HG03064 (cell line): ENCODE measurements around the gene TMEM132C.
A peak's percentile ranks its signal among the peaks of the same experiment; 100 is the strongest.
"Not testable (repeated sequence)": the region's sequence is repeated elsewhere in the genome, so short reads cannot be mapped to it uniquely, and the experiment has no call there.

ENCODE experiments used
- ATAC-seq: cut with Tn5 transposase; IDR thresholded peaks from one replicate; pipeline ENCODE4 v1.9.1; 2021; ENCODE audit warnings: low read depth; ENCODE audit not compliant: unreplicated experiment

The TMEM132C gene

DNA sequence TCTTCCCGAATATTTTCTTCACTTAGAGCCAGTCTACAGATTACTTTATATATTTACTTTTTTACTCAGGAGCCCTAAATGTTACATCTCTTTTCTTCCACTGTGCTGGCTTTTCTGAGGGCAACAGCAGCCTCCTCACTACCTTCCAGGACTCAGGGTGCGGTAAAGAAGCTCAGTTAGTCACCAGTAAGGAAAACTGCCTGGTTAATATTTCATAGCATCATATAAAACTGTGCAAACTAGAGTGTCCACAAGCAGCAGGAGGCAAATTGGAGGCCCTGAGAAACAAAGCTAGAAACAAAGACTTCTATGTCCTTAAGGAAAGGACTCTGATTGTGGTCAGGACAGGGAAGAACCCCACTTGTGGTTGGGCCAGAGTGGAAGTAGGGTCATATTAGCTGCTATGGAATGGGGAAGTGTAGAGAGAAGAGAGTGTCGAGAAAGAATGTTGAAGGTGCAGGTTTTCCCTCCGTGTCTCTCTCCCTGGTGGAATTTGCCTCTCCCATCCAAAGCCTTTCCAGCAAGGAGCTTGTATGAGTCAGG lies 336.7 kb downstream of the TMEM132C start:
- ATAC-seq = no peak

DNA sequence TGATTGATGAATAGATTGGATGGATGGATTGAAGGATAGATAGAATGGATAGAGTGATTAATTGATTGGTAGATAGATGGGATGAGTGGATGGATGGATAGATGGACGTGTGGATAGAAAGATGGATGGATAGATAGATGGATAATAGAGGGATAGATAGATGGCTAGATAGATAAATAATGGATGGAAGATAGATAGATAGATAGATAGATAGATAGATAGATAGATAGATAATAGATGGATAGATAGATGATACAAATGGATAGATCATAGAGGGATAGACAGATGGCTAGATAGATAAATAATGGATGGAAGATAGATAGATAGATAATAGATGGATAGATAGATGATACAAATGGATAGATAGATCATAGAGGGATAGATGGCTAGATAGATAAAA lies 337.2 kb downstream of the TMEM132C start:
- ATAC-seq = not testable (repeated sequence)

DNA sequence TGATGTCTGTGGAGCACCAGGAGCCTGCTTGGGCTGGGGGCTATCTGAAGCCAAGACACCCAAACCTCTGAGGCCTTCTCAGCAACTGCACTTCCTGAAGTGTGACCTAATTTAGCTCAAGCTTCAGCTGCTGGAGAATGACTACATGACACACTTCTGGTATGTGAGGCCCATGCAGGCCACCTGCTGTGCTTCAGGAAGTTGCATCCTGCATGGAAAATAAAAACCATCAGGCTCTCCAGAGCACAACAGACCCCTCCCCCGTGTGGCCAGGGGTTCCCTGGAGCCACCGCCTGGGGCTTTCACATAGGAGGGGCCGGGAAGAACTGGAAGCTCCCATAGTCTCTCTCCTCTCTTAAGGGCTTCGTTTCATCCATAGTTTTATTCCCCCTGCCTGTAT lies 339.1 kb downstream of the TMEM132C start:
- ATAC-seq = no peak

GRCh38 chr12:128606538-128606937 lies 339.6 kb downstream of the TMEM132C start:
- no peak for ATAC-seq

DNA sequence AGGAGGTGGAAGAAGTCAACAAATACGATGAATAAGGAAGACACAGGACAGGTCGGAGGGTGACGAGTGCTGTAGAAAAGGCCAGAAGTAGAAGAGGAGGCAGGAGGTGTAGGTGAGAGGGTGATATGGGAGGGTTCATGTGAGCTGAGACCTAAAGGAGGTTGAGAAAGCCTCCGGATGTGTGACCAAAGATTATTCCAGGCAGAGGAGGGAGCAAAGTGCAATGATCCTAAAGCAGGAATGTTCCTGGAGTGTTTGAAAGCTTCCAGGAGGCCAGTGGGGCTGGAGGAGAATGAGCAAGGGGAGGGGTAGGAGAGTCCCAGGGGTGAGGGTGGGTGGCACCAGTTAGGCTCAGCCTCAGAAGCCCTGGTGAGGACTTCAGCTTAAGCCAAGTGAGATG lies 340.0 kb downstream of the TMEM132C start:
- ATAC-seq = no peak

DNA sequence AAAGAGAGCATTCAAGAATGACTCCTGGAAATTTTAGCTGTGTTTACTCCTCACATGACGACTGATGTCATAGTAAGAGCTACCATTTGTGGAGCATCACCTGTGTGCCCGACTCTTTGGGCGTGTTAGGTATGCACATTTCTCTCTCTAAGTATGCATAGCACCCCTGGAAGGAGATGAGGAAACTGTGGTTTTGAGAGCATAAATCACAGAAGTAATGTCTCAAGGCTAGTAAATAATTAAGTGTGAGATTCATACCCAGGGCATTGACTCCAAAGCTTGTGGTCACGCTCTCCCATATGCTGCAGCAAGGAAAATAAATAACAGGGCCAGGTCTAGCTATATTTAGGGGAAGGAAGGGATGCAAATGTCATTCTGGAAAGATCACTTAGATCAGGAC lies 340.7 kb downstream of the TMEM132C start:
- ATAC-seq = no peak

DNA sequence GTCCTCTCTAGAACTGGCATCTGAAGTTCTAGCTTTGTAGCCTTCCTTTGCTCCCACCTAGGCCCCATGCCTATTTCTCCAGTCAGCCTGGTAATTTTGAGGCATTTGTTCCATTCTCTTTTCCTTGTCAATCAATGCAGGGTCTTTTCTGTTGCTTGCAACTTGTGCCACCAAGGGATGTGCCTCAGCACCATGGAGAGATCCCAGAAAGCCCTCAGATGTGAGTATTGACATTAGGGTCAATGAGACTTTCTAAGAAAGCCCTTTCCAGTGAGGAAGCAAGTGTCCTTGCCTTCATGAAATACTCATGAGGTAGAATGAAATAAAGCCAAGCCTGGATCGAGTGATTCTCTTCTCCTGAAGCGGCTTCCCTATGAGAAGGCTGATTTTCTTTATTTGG lies 342.9 kb downstream of the TMEM132C start:
- no peak for ATAC-seq

DNA sequence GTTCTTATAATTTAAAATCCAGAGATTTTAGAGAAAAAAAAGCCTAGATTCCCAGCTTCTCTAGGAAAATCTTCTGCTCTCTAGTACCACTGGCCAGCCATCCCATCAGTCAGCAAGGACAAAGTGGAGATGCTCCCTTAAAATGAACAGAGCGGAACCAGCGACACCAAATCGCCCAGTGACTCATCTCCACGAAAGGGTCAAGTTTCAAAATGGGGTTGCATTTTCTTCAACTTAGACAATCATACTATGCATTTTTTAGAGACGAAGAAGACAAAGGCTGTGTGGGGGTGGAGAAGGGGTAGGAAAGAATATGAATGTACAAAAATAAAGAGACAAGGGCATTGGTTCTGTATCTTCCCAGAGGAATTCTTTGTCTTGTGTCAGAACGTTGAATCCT lies 344.8 kb downstream of the TMEM132C start:
- no peak for ATAC-seq

- ATAC-seq = no peak
These were observed 345.3 kb downstream of the TMEM132C start for GRCh38 chr12:128612150-128612850.

- ATAC-seq = no peak
These were observed 347.0 kb downstream of the TMEM132C start for GRCh38 chr12:128613837-128614590.

DNA sequence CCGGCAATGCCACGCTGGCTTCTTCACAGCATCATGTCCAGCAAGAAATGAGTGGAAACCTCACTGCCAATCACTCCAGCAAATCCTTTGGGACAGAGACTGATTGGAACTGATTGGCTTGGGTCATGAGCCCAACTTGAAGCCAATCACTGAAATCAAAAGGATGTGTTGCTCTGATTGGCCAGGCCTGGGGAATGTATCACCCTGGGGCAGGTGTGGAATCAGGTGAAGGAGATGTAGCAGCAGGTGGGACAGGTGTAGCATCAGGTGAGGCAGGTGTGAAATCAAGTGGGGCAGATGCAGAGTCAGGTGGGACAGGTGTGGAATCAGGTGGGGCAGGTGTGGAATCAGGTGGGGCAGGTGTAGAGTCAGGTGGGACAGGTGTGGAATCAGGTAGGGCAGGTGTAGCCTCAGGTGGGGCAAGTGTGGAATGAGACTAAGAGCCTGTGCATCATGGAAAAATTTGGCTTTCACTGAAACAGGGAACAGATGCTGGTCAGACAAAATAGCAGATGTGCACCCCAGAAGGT lies 350.4 kb downstream of the TMEM132C start:
- ATAC-seq = no peak

DNA sequence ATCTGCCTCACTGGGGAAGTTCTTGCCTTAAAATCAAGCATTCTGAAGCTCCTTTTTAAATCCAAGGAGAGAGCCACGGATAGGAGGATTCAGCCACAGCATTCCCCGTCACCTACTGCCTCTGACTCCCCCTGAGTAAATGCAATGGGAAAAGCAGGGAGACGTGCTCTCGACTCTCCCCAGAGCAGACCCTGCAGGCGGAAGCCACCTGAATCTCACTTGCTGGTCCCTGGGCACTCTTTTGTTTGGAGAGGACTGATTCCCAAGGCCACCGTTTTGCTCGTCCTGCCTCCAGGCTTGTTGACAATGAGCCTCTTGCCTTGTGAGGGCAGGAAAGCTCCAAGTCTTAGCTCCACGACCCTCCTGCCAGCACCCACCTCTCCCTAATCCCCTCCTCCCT lies 352.3 kb downstream of the TMEM132C start:
- no peak for ATAC-seq

DNA sequence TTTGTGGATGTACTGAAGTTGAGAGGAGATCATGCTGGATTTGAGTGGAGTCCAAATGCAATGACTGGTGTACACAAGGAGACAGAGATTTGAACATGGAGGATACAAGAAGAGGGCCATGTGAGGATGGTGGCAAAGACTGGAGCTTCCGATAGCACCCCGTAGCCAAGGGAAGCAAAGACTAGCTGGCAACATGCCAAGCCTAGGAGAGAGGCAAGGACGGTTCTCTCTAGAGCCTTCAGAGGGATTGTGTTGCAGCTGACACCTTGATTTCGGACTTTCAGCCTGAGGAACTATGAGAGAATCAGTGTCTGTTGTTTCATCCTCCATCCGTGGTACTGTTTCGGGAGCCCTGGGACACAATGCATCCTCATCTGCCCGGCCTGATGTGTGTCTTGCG lies 354.3 kb downstream of the TMEM132C start:
- no peak for ATAC-seq

- no peak for ATAC-seq
These were observed 356.8 kb downstream of the TMEM132C start for GRCh38 chr12:128623748-128624147.

DNA sequence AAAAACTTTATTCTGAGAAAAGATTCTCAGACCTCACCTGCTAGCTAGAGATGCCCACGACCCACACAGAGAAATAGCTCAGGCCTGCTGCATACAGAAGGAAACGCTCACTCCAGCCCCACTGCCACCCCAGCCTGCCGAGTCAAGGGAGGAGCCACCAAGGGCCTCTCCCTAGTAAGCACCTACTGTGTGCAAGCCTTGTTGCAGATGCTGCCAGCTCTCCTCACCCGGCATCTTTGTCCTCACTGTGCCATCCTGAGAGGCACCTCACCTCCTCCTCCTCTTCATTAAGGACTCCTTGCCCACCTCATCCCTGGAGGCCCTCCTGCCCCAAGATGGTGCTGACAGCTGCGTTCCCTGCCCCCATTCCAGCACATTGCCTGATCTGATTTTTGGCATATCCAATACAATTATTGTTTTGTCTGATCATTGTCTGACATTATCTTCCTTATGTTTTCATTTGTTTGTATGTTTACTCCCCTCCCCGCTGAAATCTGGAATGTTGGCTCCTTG lies 359.9 kb downstream of the TMEM132C start:
- ATAC-seq = no peak

GRCh38 chr12:128627659-128628058 lies 360.7 kb downstream of the TMEM132C start:
- ATAC-seq = no peak

GRCh38 chr12:128629979-128630378 lies 363.0 kb downstream of the TMEM132C start:
- no peak for ATAC-seq

GRCh38 chr12:128637642-128638606 lies 371.0 kb downstream of the TMEM132C start:
- ATAC-seq = peak; percentile 95

- no peak for ATAC-seq
These were observed 372.1 kb downstream of the TMEM132C start for GRCh38 chr12:128639089-128639488.

DNA sequence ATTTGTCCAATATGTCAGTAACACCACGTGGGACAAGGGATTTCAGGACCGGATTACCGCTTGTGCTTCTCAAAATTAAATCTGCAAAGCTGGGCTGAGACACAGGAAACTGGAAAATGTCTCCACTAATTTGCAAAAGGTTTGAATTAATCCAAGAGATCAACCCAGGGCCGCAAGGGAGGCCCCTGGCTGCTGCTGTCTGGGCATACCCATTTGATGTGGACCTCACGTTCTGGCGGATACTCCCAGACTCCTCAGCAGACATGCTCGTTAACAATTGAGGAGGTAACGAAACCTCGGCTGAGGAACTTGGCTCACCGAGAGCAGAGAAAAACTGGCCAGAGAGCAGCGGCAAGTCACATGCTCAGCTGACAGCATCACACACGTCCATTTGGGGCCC lies 376.2 kb downstream of the TMEM132C start:
- ATAC-seq = no peak
